ENCODE data around the gene CNTN6. TPM values are rescaled to one million over a fixed set of nuclear protein-coding genes. Genes with fewer than 3 reads are reported as not detected.
A peak's percentile ranks its signal among the peaks of the same experiment; 100 is the strongest.

Gene CNTN6
- total RNA-seq, 1 experiment from 2014 or later = not detected

- no peak for DNase-seq
- H4K5ac ChIP-seq (ENCODE audit: insufficient read length, low read depth, low read length) = no peak overlapping the region
- H3K4ac ChIP-seq (ENCODE audit: low read depth, low read length) = no peak overlapping the region
- H4K91ac ChIP-seq (ENCODE audit: insufficient read length, low read depth, low read length) = no peak overlapping the region
- no peaks in the 10 kb centered on the region for H3K27me3 ChIP-seq (ENCODE audit: insufficient read depth, low read length)
- no peaks in the 10 kb centered on the region for H3K79me2 ChIP-seq (ENCODE audit: insufficient read depth, low read length)
- H3K4me2 ChIP-seq (ENCODE audit: insufficient read depth, insufficient read length, low read length) = no peak overlapping the region
- no peak overlapping the region for H2AK5ac ChIP-seq (ENCODE audit: insufficient read length, low read length)
- H3K27ac ChIP-seq (ENCODE audit: insufficient read length, low read depth, low read length) = no peak overlapping the region
- no peaks in the 10 kb centered on the region for H3K23me2 ChIP-seq (ENCODE audit: insufficient read length, low read depth, low read length, poor library complexity, severe bottlenecking)
- H3K27ac Mint-ChIP-seq = peak overlapping the region in 1 of 3 experiments; percentile 55; a peak in 2 of 7 replicates
- H3K4me3 Mint-ChIP-seq = no peak overlapping the region
- no peak overlapping the region for H3K9ac ChIP-seq (ENCODE audit: extremely low read depth, insufficient read length, low read length)
- H3K23ac ChIP-seq (ENCODE audit: insufficient read length, low read depth, low read length) = no peak overlapping the region
- H3K36me3 Mint-ChIP-seq (ENCODE audit: insufficient read depth in 1 of 3, low read depth in 3 of 3) = peaks cover 0 to 4% (median 2%) of the 10 kb centered on the region in 3 experiments; a peak in 2 of 7 replicates
- H4K20me1 ChIP-seq (ENCODE audit: control insufficient read depth, insufficient read depth, insufficient read length) = no peaks in the 10 kb centered on the region
- H3K56ac ChIP-seq (ENCODE audit: insufficient read length, low read depth, low read length) = no peak overlapping the region
- H3K18ac ChIP-seq (ENCODE audit: insufficient read length, low read depth, low read length) = no peak overlapping the region
- no peaks in the 10 kb centered on the region for H3K27me3 Mint-ChIP-seq (ENCODE audit: low read depth)
- no peak overlapping the region for H2BK5ac ChIP-seq (ENCODE audit: insufficient read length, low read length)
- H3K4me1 Mint-ChIP-seq = peaks cover 10 to 14% of the 10 kb centered on the region in 2 experiments
- H4K8ac ChIP-seq (replicated peaks; ENCODE audit: insufficient read length, low read depth, low read length) = no peak overlapping the region
- TF ChIP-seq CTCF (conservative IDR thresholded peaks at IDR 0.05) = no peak
- peaks cover 5% of the 10 kb centered on the region; the same call in 1 of the 2 replicates for H3K4me1 ChIP-seq (ENCODE audit: insufficient read depth, low read length)
- H3K14ac ChIP-seq (ENCODE audit: insufficient read depth, low read length) = no peak overlapping the region
- no peak overlapping the region for H2BK120ac ChIP-seq (ENCODE audit: low read depth, low read length, poor library complexity, severe bottlenecking)
- H3K9me3 Mint-ChIP-seq = peaks cover 3 to 4% of the 10 kb centered on the region in 2 experiments
- H3T11ph ChIP-seq (ENCODE audit: low read length) = no peak overlapping the region
- H2BK12ac ChIP-seq (ENCODE audit: insufficient read length, low read depth, low read length) = no peak overlapping the region
- H2BK20ac ChIP-seq (ENCODE audit: low read depth, low read length, poor library complexity, severe bottlenecking) = no peak overlapping the region
- H3K79me1 ChIP-seq (ENCODE audit: insufficient read depth, low read depth, low read length, poor library complexity, severe bottlenecking) = no peaks in the 10 kb centered on the region
- H2BK15ac ChIP-seq (ENCODE audit: low read depth, low read length) = no peak overlapping the region
- no peak overlapping the region for H2AFZ ChIP-seq (ENCODE audit: low read length)
- H3K9me3 ChIP-seq (ENCODE audit: control insufficient read depth, low read depth, low read length) = no peaks in the 10 kb centered on the region
- no CpG with 5 or more reads among the region's 6 CpGs for WGBS (ENCODE audit: extremely low coverage, insufficient read length, low lambda C conversion rate)
These were observed 86.3 kb downstream of the CNTN6 start for GRCh38 chr3:1179146-1179545.
